ENCODE data around the gene CLCN1.

- no peak for TF ChIP-seq CTCF (IDR thresholded peaks at IDR 0.05 in 4 of 5, conservative IDR thresholded peaks at IDR 0.05 in 1 of 5)
- no peak for TF ChIP-seq POLR2A (IDR thresholded peaks at IDR 0.05)
These were observed 72.7 kb downstream of the CLCN1 start for GRCh38 chr7:143388491-143389101.

Measured in gastrocnemius medialis (tissue), 4 donors.